Measurements from ENCODE around the gene ANKH.

The ANKH gene

GRCh38 chr5:14710313-14710994 is 161.1 kb downstream of the ANKH start:
- DNase-seq = no peak

GRCh38 chr5:14708551-14708950 is 163.0 kb downstream of the ANKH start:
- no peak for DNase-seq

GRCh38 chr5:14707811-14708390 is 163.7 kb downstream of the ANKH start:
- DNase-seq = no peak

- DNase-seq = no peak
These were observed 165.0 kb downstream of the ANKH start for GRCh38 chr5:14706615-14707021.

- no peak for DNase-seq
These were observed 166.0 kb downstream of the ANKH start for GRCh38 chr5:14705556-14705955.

- no peak for DNase-seq
These were observed 169.2 kb downstream of the ANKH start for GRCh38 chr5:14702238-14702839.

GRCh38 chr5:14701556-14701955 is 170.0 kb downstream of the ANKH start:
- no peak for DNase-seq

GRCh38 chr5:14700478-14701436 is 170.8 kb downstream of the ANKH start:
- no peak for DNase-seq

GRCh38 chr5:14699807-14700400 is 171.7 kb downstream of the ANKH start:
- no peak for DNase-seq

GRCh38 chr5:14699159-14699558 is 172.4 kb downstream of the ANKH start:
- DNase-seq = no peak

- no peak for DNase-seq
These were observed 173.1 kb downstream of the ANKH start for GRCh38 chr5:14698495-14698894.

- DNase-seq = no peak
These were observed 174.7 kb downstream of the ANKH start for GRCh38 chr5:14696851-14697250.

GRCh38 chr5:14696057-14696456 is 175.5 kb downstream of the ANKH start:
- no peak for DNase-seq

- DNase-seq = no peak
These were observed 176.4 kb downstream of the ANKH start for GRCh38 chr5:14695152-14695551.

- DNase-seq = no peak
These were observed 178.5 kb downstream of the ANKH start for GRCh38 chr5:14693070-14693469.

GRCh38 chr5:14687023-14687665 is 184.4 kb downstream of the ANKH start:
- DNase-seq = no peak

- no peak for DNase-seq
These were observed 185.1 kb downstream of the ANKH start for GRCh38 chr5:14686517-14686916.

- peak; percentile 40 for DNase-seq
These were observed 185.8 kb downstream of the ANKH start for GRCh38 chr5:14685757-14686156.

GRCh38 chr5:14684757-14685156 is 186.8 kb downstream of the ANKH start:
- DNase-seq = no peak

- DNase-seq = no peak
These were observed 187.6 kb downstream of the ANKH start for GRCh38 chr5:14683906-14684455.

- no peak for DNase-seq
These were observed 190.3 kb downstream of the ANKH start for GRCh38 chr5:14681236-14681752.

- DNase-seq = no peak
These were observed 192.0 kb downstream of the ANKH start for GRCh38 chr5:14679595-14679994.

All from stimulated activated CD4-positive, alpha-beta T cell treated with anti-CD3 and anti-CD28 coated beads, Interleukin-4, amount 100 ng/mL, for 1 hour (primary cell).